Measurements from ENCODE around the gene SOX1.

Gene SOX1

DNA sequence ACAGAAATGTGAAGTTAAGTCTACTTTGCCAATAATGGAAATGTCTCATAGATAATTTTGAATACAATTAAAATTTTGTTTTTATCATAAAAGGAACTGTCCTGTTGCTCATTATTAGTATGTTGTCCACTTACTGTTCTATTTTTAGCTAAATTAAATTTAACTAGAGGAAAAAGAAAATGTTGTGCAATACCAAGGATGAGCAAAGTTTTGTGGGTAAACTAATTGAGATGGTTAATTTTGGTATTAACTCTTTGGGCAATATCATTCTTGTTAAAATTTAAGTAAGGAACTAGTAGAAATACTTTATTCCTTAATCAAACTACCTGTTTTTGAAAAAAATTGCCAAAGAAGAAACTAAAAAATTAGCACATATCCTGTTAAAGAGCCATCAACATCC, 43.5 kb downstream of the SOX1 start:
- no peak for DNase-seq

- no peak for DNase-seq
These were observed 44.4 kb downstream of the SOX1 start for GRCh38 chr13:112111239-112111857.

DNA sequence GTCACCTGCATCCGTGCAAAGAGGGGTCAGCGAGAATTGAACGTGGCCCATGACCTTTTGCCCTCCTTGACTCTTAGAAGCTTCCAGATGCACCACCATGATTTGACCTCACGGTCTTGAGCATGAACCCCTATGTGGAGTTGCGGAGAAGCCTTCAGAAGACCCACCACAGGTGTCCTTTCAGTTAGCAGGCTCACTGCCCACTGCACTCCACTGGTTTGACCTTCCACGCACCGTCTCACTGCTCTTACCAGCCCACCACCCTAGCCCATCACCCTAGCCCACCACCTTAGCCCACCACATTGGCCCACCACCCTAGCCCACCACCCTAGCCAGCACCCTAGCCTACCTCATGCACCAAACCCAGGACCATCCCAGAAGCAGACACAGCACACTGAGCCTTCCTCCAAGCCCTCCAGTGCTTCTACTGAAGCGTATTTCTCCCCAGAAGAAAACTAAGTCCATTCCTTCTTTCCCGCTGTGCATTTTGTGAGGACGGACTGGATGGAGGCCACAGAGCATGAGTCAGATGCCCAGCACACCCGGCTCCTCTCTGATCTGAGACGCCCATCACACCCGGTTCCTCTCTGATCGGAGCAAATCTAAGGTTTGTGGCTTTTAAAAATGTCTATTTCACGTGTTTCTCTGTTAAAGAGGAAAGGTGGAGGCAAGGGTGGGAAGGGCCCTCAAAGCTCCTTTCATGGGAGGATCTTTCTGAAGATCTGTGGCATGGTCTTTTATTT, 45.8 kb downstream of the SOX1 start:
- no peak for DNase-seq

DNA sequence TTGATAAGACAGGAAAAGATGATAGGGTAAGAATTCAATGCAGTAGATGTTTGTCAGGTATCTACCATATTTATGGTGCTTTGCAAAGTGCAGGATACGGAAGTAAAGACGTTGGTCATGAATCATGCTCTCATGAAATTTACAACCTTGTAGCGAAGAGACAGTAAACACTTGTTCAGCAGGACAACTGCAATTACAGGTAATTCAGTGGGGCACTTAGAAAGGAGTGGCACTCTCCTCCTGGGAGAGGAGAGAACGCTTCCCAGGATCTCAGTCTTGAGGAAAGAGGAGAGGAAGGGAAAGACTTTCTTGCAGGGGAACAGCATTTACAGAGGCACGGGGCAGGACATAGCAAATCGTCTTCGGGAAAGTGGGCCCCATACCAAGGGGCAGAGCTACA, 46.4 kb downstream of the SOX1 start:
- DNase-seq, result peak; percentile 18

DNA sequence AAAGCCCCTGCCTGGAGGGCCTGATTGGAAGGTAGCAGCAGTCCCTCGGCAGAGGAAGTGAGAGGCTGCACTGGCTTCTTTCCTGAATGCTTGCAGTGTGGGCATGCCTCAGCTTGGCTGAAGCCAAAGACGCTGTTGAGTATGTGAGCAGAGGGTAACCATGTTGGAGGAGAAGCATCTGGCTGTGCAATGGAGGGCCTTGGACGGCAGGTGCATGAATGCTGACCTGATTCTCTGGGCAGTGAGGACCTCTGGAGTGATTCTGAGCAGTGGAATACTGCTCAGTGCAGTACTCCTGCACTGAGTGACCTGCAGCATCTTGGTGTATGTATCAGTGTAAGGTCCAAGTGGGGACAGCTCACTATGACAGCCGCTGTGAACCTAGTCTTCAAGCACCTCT, 46.9 kb downstream of the SOX1 start:
- DNase-seq, result no peak

- DNase-seq, result no peak
These were observed 47.4 kb downstream of the SOX1 start for GRCh38 chr13:112114391-112114790.

GRCh38 chr13:112115403-112116091, 48.6 kb downstream of the SOX1 start:
- DNase-seq, result no peak

- DNase-seq, result no peak
These were observed 49.4 kb downstream of the SOX1 start for GRCh38 chr13:112116187-112116950.

GRCh38 chr13:112117258-112117954, 50.5 kb downstream of the SOX1 start:
- DNase-seq, result no peak

- no peak for DNase-seq
These were observed 51.0 kb downstream of the SOX1 start for GRCh38 chr13:112117955-112118302.

- no peak for DNase-seq
These were observed 51.6 kb downstream of the SOX1 start for GRCh38 chr13:112118451-112119064.

- DNase-seq, result no peak
These were observed 52.5 kb downstream of the SOX1 start for GRCh38 chr13:112119192-112120030.

GRCh38 chr13:112120031-112120373, 53.1 kb downstream of the SOX1 start:
- DNase-seq, result no peak
